NCI-H1436 (cell line): ENCODE data around the gene DPH7.
"Not testable (repeated sequence)": the region's sequence is repeated elsewhere in the genome, so short reads cannot be mapped to it uniquely, and the experiment has no call there.

Experiments used
- DNase-seq: peaks from one replicate; lab custom pipeline; 2025; lab: John Stamatoyannopoulos, UW

DPH7 gene

DNA sequence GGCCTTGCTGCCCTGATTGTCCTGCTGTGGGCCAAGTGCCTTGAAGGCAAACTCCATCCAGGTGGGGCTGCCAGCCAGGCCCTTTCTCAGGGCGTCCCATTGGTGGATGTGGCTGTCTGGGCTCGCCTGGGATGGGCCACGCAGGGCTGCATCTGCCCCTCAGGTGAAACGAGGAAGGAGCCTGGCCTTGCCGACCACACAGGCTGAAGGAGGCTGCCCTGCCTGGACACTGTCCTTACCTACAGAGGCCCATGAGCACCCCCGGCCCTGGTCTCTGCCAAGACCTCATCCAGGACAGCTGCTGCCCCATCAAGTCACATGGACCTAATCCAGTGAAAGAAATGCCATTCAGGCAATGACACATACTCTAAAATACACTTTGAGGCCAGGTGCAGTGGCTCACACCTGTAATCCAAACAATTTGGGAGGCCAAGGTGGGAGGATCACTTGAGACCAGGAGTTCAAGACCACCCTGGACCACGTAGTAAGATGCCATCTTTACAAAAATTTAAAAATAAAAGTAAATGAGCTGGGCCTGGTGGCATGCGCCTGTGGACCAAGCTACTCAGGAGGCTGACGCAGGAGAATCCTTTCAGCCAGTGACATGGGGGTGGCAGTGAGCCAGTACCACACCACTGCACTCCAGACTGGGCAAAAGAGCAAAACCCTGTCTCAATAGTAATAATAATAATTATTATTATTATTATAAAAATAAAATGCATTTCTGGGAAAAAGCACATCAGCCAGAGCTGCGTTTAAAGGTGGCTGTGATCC, 62.4 kb downstream of the DPH7 start:
- no peak for DNase-seq

- no peak for DNase-seq
Observed at GRCh38 chr9:137515338-137515724, 63.4 kb downstream of the DPH7 start.

DNA sequence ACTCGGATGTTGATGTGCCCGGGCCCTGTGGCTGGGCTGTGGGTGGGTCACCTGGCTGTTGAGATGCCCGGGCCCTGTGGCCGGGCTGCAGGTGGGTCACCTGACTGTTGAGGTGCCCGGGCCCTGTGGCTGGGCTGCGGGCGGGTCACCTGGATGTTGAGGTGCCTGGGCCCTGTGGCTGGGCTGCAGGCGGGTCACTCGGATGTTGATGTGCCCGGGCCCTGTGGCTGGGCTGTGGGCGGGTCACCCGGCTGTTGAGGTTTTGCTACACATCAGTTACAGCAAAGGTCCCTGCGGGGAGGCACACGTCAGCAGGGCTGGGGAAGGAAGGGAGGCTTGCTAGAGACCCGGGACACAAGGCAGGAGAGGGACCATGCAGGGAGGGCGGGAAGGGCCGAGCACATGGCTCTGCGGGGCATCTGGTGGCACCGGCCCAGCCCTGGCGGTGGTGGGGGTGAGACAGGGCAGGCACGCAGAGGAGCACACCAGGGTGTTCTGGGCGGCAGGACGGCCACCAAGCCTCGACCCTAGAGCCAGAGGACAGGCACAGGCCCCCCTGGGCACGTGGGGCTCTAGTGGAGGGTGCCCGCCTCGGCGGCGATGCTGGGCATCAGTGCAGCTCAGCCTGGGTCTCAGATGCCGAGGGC, 63.9 kb downstream of the DPH7 start:
- DNase-seq = no peak

DNA sequence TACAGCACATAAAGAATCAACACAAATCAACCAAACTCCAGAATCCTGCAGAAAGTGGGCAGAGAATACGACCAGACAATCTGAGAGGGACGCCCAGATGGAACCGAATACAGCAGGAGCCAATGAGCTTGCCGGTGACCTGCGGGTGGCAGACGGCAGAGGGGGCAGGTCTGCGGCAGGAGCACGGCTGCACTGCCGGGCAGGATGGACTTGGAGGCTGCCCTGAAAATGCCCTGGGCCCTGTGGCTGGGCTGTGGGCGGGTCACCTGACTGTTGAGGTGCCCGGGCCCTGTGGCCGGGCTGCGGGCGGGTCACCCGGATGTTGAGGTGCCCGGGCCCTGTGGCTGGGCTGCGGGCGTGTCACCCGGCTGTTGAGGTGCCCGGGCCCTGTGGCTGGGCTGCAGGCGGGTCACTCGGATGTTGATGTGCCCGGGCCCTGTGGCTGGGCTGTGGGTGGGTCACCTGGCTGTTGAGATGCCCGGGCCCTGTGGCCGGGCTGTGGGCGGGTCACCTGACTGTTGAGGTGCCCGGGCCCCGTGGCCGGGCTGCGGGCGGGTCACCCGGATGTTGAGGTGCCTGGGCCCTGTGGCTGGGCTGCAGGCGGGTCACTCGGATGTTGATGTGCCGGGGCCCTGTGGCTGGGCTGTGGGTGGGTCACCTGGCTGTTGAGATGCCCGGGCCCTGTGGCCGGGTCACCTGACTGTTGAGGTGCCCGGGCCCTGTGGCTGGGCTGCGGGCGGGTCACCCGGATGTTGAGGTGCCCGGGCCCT, 64.7 kb downstream of the DPH7 start:
- DNase-seq = not testable (repeated sequence)

GRCh38 chr9:137513136-137513535, 65.6 kb downstream of the DPH7 start:
- DNase-seq = not testable (repeated sequence)

DNA sequence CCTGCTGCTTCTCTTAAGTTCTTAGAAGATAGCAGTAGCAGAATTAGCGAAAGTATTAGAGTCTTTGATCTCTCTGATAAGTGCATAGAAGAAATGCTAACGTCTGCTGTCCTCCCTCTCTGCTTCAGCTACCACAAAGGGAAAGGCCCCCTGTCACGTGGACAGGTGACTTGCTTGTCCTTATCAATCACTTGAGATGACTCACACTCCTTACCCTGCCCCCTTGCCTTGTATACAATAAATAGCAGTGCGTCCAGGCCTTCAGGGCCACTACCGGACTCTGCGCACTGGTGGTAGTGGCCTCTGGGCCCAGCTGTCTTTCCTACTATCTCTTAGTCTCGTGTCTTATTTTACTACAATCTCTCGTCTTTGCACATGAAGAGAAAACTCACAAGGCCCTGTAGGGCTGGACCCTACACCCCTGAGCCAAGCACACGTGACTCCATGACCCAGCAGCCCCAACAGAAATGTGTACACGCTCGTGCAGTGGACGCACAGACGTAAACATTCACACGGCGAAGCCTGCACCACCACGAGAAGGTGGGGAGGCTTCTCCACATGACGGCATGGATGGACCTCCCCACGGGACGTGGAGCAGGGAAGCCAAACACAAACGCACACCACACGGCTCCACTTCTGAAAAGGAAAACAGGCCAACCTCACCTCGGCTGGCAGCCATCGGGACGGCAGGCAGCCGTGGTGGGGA, 66.8 kb downstream of the DPH7 start:
- no peak for DNase-seq

DNA sequence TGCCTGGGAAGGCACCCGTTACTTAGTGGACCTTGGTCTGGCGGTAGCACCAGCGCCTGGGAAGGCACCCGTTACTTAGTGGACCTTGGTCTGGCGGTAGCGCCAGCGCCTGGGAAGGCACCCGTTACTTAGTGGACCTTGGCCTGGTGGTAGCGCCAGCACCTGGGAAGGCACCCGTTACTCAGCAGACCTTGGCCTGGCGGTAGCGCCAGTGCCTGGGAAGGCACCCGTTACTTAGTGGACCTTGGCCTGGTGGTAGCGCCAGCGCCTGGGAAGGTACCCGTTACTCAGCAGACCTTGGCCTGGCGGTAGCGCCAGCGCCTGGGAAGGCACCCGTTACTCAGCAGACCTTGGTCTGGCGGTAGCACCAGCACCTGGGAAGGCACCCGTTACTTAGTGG, 67.6 kb downstream of the DPH7 start:
- DNase-seq = not testable (repeated sequence)

- no peak for DNase-seq
Observed at GRCh38 chr9:137509198-137509597, 69.5 kb downstream of the DPH7 start.

DNA sequence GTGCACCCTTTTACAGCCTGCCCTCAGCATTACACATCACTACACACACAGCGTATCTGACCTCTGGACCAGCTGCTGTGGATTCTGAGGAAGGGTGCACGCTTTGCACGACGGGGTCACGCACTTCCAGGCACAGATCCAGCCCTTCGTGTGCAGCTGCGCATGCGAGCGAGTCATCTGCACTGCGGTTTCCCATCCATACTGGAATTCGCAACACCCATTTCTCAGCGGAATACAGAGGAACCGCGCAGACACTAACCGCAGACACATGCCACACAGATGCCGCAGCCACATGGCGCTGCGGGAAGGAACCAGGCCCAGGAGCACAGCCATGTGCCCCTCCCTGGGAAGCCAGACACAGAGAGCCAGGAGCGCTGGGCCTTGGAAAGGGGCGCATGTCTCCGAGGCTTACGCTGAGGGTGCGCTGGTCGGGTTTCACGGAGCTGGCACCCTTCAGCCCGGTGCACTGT, 72.0 kb downstream of the DPH7 start:
- DNase-seq = no peak

DNA sequence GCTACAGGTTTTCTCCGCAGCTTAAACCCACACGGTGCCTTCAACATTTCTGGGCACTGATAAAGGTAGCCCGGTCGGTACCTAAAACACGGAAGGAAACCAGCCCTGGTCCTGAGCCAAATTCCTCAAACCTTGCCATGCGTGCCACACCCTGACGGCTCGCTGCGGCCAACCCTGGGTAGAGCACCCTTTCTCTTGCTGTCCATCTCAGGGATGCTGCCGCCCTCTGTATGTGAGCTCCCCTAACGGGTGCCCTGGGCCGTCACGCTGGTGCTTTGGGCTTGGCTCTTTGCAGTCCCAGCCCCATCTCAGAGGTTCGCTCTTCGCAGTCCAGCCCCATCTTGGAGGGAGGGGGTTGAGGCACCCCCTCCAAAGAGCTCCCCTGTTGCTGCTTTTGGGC, 72.5 kb downstream of the DPH7 start:
- no peak for DNase-seq

DNA sequence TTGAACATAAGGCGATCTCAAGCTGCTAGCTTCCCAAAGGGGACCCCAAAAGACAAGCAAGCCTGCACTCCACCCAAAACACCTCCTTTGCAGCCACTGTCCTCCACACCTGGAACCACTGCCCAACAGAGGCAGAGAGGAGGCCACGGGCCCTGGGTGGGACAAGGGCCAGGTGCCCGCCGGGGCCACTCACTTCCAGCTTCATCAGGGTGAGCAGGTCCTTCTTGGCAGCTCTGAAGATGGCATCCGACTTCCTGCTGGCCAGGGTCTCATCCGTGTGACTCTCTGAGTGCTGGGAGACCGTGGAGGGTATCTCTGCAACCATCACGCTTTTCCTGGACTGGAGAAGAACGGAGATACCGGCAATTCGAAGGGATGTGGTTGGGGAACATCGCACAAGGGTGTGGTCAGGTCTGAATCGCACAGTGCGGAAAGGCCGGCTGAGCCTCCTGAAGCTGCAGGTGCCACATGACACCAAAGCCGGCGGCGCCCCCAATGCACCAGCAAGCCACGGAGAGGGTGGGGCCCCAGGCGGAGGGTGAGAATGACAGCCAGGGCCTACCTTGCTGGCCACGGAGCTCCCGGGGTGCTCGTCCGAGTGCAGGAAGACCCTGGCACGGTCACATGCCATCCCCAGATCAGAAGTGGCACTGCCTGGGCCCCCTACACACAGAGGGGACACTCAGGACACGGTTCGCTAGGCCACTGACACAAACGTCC, 73.1 kb downstream of the DPH7 start:
- DNase-seq = no peak
